Endothelial cell of umbilical vein (primary cell): Measurements from ENCODE around the gene RAB7B. TPM values are rescaled to one million over a fixed set of nuclear protein-coding genes. Genes with fewer than 3 reads are reported as not detected.

Source experiments
- BruUV-seq: library from RNA; stranded (reverse); fragments of 400-500 nt; replicated peaks from 2 replicates; lab custom pipeline; 2021; lab: Mats Ljungman, UMichigan
- CTCF ChIA-PET: fragments of 300-600, 350-600 bp; sonication (Branson Sonifier 250); formaldehyde crosslinking; loops from one replicate; lab custom pipeline; 2021; ENCODE audit warnings: antibody characterized with exemption, inconsistent platforms; lab: Charles Lee
- POLR2A ChIA-PET: fragments of 300-600, 350-600 bp; sonication (Branson Sonifier 250); formaldehyde crosslinking; loops from one replicate; lab custom pipeline; 2021; ENCODE audit warnings: antibody characterized with exemption, inconsistent platforms; lab: Charles Lee
- DNase-seq: peaks from one replicate; pipeline ENCODE4 v3.0.0-alpha.2; 2011; ENCODE audit warnings: low read depth, low spot score
- FAIRE-seq: peaks from 2 replicates; lab custom pipeline; 2011; peaks lifted over from hg19 to GRCh38; lab: Jason Lieb, UNC
- H2AFZ ChIP-seq: 2 replicates; pipeline ENCODE4 v1.6.0; 2012; ENCODE audit warnings: low read depth, low read length, control low read depth, inconsistent platforms
- H3K27ac ChIP-seq: 2 replicates; pipeline ENCODE4 v1.5.1; 2011; ENCODE audit warnings: low read depth, mild to moderate bottlenecking, control low read depth, low read length, moderate library complexity; ENCODE audit not compliant: insufficient read depth
- H3K27me3 ChIP-seq, 2 experiments: 2 replicates each; pipeline versions ENCODE4 v1.6.0 to v1.6.1; 2011; ENCODE audit warnings: low read length in 2 of 2, mixed read lengths in 1 of 2; ENCODE audit not compliant: control insufficient read depth in 2 of 2, insufficient read depth in 2 of 2
- H3K36me3 ChIP-seq, 2 experiments: 2 replicates in 1 of 2; 3 replicates in 1 of 2; pipeline ENCODE4 v1.5.1; 2011; ENCODE audit warnings: low read length in 2 of 2, mild to moderate bottlenecking in 1 of 2, moderate library complexity in 1 of 2; ENCODE audit not compliant: control insufficient read depth in 2 of 2, insufficient read depth in 2 of 2; ENCODE audit errors: extremely low read depth in 1 of 2
- H3K4me1 ChIP-seq: 3 replicates; pipeline ENCODE4 v1.5.1; 2011; ENCODE audit warnings: mild to moderate bottlenecking, low read length; ENCODE audit not compliant: control insufficient read depth, insufficient read depth; ENCODE audit errors: extremely low read depth
- H3K4me2 ChIP-seq: 2 replicates; pipeline ENCODE4 v1.6.1; 2011; ENCODE audit warnings: low read length, control low read depth, mixed read lengths; ENCODE audit not compliant: insufficient read depth
- H3K4me3 ChIP-seq, 3 experiments: fragments of 200-600 bp in 1 of 3; sonication (generic), shearing (Covaris generic) in 1 of 3; replicated peaks in 1 of 3; 2 replicates each; pipeline ENCODE4 v1.5.1; 2011 to 2016; ENCODE audit warnings: control low read depth in 3 of 3, low read length in 3 of 3, mild to moderate bottlenecking in 2 of 3, inconsistent platforms in 1 of 3, low read depth in 1 of 3, moderate library complexity in 1 of 3; ENCODE audit not compliant: insufficient read depth in 1 of 3
- H3K79me2 ChIP-seq: 2 replicates; pipeline ENCODE4 v1.6.0; 2012; ENCODE audit warnings: low read length, inconsistent platforms; ENCODE audit not compliant: control insufficient read depth, insufficient read depth
- H3K9ac ChIP-seq: replicated peaks from 2 replicates; pipeline ENCODE3; 2011; ENCODE audit warnings: low read length, control low read depth; ENCODE audit not compliant: insufficient read depth; ENCODE audit errors: extremely low read depth
- H3K9me1 ChIP-seq: replicated peaks from 3 replicates; pipeline ENCODE4 v1.6.0; 2011; ENCODE audit warnings: mild to moderate bottlenecking, low read length; ENCODE audit not compliant: control insufficient read depth, insufficient read depth; ENCODE audit errors: extremely low read depth
- H3K9me3 ChIP-seq: replicated peaks from 2 replicates; pipeline ENCODE4 v1.5.1; 2012; ENCODE audit warnings: low read length, inconsistent platforms; ENCODE audit not compliant: control insufficient read depth, insufficient read depth
- H4K20me1 ChIP-seq: replicated peaks from 2 replicates; pipeline ENCODE3; 2011; ENCODE audit warnings: mild to moderate bottlenecking, low read length; ENCODE audit not compliant: control insufficient read depth, insufficient read depth; ENCODE audit errors: extremely low read depth
- EZH2 ChIP-seq: IDR thresholded peaks from 2 replicates; pipeline ENCODE4 v1.6.1; 2012; ENCODE audit warnings: borderline replicate concordance, low read depth, mild to moderate bottlenecking, moderate library complexity, low read length, inconsistent platforms; ENCODE audit not compliant: severe bottlenecking
- FOS ChIP-seq: IDR thresholded peaks from 2 replicates; pipeline ENCODE4 v1.6.1; 2011; ENCODE audit warnings: mild to moderate bottlenecking, low read length, moderate library complexity, borderline replicate concordance; ENCODE audit not compliant: insufficient read depth
- GATA2 ChIP-seq: IDR thresholded peaks from 2 replicates; pipeline ENCODE4 v1.7.0; 2011; ENCODE audit warnings: low read depth, mild to moderate bottlenecking, moderate library complexity, mixed read lengths, low read length; ENCODE audit not compliant: insufficient read length, insufficient read depth
- JUN ChIP-seq: IDR thresholded peaks from 2 replicates; pipeline ENCODE4 v1.6.1; 2011; ENCODE audit warnings: borderline replicate concordance, low read depth; ENCODE audit not compliant: insufficient read length, insufficient read depth
- MAX ChIP-seq: IDR thresholded peaks from 2 replicates; pipeline ENCODE4 v1.6.1; 2011; ENCODE audit not compliant: insufficient read depth, insufficient read length
- MYC ChIP-seq: IDR thresholded peaks from one replicate; pipeline ENCODE4 v1.6.1; 2011; ENCODE audit warnings: mild to moderate bottlenecking, low read depth, low read length
- POLR2A ChIP-seq: IDR thresholded peaks from 2 replicates; pipeline ENCODE4 v1.6.1; 2012; ENCODE audit warnings: low read depth, mild to moderate bottlenecking, control low read depth, low read length
- POLR2AphosphoS5 ChIP-seq: IDR thresholded peaks from 2 replicates; pipeline ENCODE4 v1.6.1; 2012; ENCODE audit warnings: low read depth, mild to moderate bottlenecking, control low read depth, low read length, moderate library complexity; ENCODE audit not compliant: insufficient read depth
- dilution Hi-C: fragments of 300-500 bp; cut with MboI; formaldehyde crosslinking; loops from one replicate; pipeline ENCODE4 v1.15.0; 2019; ENCODE audit warnings: low sequenced_read_pairs; ENCODE audit not compliant: extremely low pct_ligation_motif_present
- intact Hi-C: fragments of 100-400 bp; cut with micrococcal nuclease; formaldehyde crosslinking; loops from one replicate; pipeline ENCODE4 v1.10.0; 2022
- polyA plus RNA-seq, 4 experiments: library from polyadenylated mRNA; depleted of rRNA in 3 of 4; stranded (reverse) in 3 of 4; unstranded in 1 of 4; fragments of >200 nt; gene quantifications; 2 replicates each; pipeline versions ENCODE4 v1.2.1 to v1.2.3, GENCODE V29; 2011 to 2012; ENCODE audit warnings: missing spikeins in 1 of 4
- total RNA-seq: library from RNA; stranded (reverse); gene quantifications from 2 replicates; pipeline ENCODE4 v1.2.3, GENCODE V29; 2021
- TF ChIP-seq, protein P1 (sequence below), 2 donors: IDR thresholded peaks; 1 replicate in 1 of 2; 2 replicates in 1 of 2; pipeline ENCODE4 v1.5.1; 2011; ENCODE audit warnings: low read length in 2 of 2, mild to moderate bottlenecking in 2 of 2, moderate library complexity in 2 of 2, control low read depth in 1 of 2, inconsistent platforms in 1 of 2, low read depth in 1 of 2; ENCODE audit not compliant: insufficient read depth in 1 of 2; ENCODE audit errors: extremely low read depth in 1 of 2

RAB7B gene
- total and polyA plus RNA-seq, 2 donors (not counting 3 experiments of a cell fraction or from before 2014, with no cell fraction given), result 0.15 TPM; not detected in 1

DNA sequence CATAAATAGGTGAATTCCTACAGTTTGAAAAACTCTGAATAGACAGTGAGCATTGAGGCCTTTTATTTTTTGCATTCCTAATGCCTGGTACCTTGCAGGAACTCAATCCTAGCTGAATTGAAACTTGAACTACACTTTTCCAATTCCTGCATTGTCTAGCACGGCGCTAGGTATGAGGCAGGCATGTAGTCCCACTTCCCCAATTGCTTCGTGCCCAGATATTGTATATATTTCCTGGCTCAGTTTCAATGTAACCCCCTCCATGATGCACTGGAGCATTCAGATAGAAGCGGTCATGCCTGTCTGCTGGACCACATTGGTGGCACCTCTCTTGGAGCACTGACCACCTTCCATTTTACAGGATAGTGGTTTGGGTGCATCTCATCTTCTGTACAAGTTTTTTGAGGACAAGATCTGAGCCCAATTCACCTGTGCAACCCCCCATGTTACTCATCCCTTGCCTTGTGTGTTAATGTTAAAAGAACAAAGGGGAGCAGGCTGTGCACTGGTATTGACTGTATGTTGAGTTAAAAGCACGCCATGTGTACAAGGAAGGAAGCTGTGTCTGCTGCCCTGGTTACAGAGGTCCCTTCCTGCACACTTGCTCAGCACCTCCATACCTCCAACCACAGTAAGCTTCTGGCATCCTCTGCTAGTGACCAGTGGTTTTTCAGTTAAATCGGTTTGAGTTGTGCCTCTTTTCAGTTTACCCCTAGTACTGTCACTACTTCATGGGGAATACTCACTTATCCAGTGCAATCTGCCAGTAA is 10.0 kb upstream of the RAB7B start:
- CTCF ChIA-PET, result no interaction called here
- DNase-seq, result no peak
- H3K4me2 ChIP-seq, result no peak overlapping the region

DNA sequence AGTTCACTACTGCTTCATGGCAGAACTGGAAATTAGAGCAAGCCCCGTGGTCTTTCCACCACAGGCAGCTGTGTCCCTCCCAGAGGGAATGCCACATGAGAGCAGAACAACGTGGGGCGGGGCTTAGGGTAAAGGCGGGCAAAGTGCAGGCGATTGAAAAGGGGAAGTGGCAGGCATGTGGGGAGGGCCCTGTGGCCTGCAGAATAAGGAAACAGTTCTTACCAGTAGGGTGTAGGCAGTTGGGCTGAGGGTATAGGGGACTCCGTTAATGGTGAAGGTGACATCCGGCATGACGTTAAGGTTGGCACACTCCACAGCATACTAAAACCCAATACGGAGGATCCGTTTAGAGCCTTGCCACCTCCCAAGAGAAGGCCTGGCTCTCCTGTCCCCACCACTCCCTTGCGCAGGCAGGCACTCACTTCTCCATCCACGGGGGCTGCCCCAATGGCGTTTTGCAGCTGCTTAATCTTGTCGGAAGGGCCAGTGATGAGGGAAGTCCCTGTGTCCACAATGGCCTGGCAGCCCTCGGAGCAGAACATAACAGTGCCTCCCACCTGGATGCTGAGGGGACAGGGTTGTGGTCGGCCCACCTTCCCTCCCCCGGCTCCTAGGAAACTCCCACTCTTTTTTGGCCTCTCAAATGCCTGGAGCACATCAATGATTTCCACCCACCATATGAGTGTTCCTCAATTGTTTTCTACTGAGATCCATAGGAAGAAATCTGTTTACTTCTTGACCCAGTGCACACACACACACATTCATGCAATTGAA is 9.1 kb upstream of the RAB7B start:
- H3K79me2 ChIP-seq, result no peaks in the 10 kb centered on the region
- no peak for DNase-seq
- FAIRE-seq, result no peak
- TF ChIP-seq MYC (no peak), POLR2A (no peak), JUN (no peak), EZH2 (no peak), FOS (no peak), GATA2 (no peak), MAX (no peak), POLR2AphosphoS5 (no peak)
- TF ChIP-seq, protein P1, sequence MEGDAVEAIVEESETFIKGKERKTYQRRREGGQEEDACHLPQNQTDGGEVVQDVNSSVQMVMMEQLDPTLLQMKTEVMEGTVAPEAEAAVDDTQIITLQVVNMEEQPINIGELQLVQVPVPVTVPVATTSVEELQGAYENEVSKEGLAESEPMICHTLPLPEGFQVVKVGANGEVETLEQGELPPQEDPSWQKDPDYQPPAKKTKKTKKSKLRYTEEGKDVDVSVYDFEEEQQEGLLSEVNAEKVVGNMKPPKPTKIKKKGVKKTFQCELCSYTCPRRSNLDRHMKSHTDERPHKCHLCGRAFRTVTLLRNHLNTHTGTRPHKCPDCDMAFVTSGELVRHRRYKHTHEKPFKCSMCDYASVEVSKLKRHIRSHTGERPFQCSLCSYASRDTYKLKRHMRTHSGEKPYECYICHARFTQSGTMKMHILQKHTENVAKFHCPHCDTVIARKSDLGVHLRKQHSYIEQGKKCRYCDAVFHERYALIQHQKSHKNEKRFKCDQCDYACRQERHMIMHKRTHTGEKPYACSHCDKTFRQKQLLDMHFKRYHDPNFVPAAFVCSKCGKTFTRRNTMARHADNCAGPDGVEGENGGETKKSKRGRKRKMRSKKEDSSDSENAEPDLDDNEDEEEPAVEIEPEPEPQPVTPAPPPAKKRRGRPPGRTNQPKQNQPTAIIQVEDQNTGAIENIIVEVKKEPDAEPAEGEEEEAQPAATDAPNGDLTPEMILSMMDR (IDR thresholded peaks at IDR 0.05; ENCODE audit: extremely low read depth in 1 of 2, insufficient read depth in 1 of 2, low read depth in 1 of 2, low read length in 2 of 2), result no peak
- H3K27me3 ChIP-seq, result peaks cover 0 to 1% of the 10 kb centered on the region in 2 experiments
- no peaks in the 10 kb centered on the region for H3K9me1 ChIP-seq
- H3K27ac ChIP-seq, result no peak overlapping the region
- no peaks in the 10 kb centered on the region for H3K4me1 ChIP-seq
- no peak overlapping the region for H3K4me2 ChIP-seq
- H3K9me3 ChIP-seq, result no peaks in the 10 kb centered on the region
- no TSS peak for BruUV-seq
- no peak overlapping the region for H3K4me3 ChIP-seq
- no peak overlapping the region for H2AFZ ChIP-seq
- dilution Hi-C loops (no loop called here), intact Hi-C loops (no loop called here)
- CTCF ChIA-PET, result no interaction called here
- no peak overlapping the region for H3K9ac ChIP-seq
- no peaks in the 10 kb centered on the region for H3K36me3 ChIP-seq
- H4K20me1 ChIP-seq, result no peaks in the 10 kb centered on the region
- POLR2A ChIA-PET, result no interaction called here

More for the DNA sequence above, 10.0 kb upstream of the RAB7B start:
- Histone ChIP-seq H3K79me2 (no peaks in the 10 kb centered on the region), H3K9me3 (no peaks in the 10 kb centered on the region), H2AFZ (no peak overlapping the region), H4K20me1 (no peaks in the 10 kb centered on the region), H3K9ac (no peak overlapping the region), H3K27me3 (peaks cover 0 to 1% of the 10 kb centered on the region in 2 experiments), H3K9me1 (no peaks in the 10 kb centered on the region), H3K27ac (no peak overlapping the region), H3K4me3 (no peak overlapping the region), H3K4me1 (no peaks in the 10 kb centered on the region), H3K36me3 (no peaks in the 10 kb centered on the region)
- TF ChIP-seq MAX (no peak), EZH2 (no peak)
- dilution Hi-C loops (no loop called here), intact Hi-C loops (no loop called here)
- no TSS peak for BruUV-seq
- POLR2A ChIA-PET, result no interaction called here
- FAIRE-seq, result no peak
